Left forelimb (tissue), 1 donor: ENCODE results near the gene OR6C76.
"Not testable (repeated sequence)": the region's sequence is repeated elsewhere in the genome, so short reads cannot be mapped to it uniquely, and the experiment has no call there.

Experiments used
- DNase-seq: peaks from one replicate; pipeline ENCODE4 v3.0.0-alpha.2; 2018; ENCODE audit warnings: low spot score

OR6C76 gene

GRCh38 chr12:55425954-55426353 lies at the start of gene OR6C76:
TSS of gene OR6C76 (plus strand) at chr12:55426254. CDS start at chr12:55426254, 0 bp downstream.
- DNase-seq, result no peak

DNA sequence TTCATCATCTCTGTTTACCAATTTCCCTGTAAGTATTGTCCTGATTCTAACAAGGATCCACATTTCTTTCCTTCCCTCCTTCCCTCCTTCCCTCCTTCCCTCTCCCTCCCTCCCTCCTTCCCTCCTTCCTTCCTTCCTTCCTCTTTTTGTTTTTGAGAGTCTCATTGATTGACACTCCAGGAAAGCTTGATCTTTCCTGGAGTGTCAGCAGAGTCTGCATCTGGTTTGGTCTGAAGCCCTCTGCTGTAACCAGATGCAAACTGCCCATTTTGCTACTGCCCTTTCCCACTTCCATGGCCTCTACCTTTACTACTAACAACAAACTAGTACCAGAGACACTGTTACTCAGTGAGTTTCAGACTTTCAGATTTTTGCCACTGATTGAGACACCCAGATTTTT lies 40.2 kb upstream of the OR6C76 start:
- DNase-seq, result no peak

DNA sequence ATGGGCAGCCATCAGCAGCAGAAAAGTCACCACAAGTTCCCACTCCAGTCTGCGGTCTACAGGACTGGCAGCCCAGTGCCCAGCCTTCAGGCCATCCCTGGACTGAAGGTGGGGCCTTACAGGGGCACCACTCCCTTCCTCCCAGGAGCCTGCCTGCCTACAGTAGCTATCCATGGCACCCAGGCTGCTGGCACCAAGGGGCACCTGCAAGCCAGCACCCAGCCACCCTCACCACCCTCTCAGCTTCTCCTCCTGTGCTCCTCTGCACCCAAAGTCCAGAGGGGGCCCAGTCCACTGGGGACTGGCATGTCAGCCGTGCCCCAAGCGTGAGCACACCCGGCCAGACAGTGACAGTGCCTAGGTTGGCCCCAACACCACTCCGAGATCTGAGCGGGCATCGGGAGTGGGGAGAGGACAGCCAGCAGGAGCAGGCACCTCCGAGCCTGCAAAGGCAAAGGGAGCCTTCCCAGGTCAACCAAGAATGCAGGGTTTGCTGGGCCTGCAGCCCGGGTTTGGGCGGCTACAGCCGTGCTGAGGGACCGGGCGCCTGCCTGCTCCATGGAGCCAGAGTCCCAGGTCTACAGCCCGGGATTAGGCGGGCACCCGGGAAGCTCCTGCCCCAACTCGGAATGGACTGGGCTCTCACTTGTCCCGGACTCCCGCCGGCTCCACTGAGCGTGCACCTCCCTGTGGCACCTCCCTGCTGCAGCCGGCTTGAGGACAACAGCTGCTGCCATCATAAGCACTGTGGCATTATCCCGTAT lies 33.8 kb upstream of the OR6C76 start:
- no peak for DNase-seq

- no peak for DNase-seq
Observed at GRCh38 chr12:55396326-55396725, 29.7 kb upstream of the OR6C76 start.

DNA sequence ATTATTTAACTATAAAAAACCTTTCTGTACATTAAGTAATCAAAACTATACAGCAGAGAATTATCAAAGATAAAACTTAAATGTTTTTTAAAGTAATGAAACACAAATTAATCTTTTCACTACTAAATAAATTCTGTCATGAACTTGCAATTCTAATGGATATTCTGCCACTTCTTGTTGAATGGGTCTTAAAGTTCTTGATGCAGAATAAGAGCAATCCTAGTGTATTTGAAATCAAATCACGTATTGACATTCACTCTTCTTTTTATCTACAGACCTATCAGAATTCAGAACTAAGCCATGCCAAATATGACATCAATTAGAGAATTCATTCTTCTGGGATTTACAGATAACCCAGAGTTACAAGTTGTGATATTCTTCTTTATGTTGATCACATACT lies 25.8 kb upstream of the OR6C76 start, which contains the start of gene OR6C65:
Gene OR6C65 (plus strand): TSS at position 301 of the 400 bp plus-strand sequence. CDS start 0 bp downstream, at position 301.
- DNase-seq, result no peak

DNA sequence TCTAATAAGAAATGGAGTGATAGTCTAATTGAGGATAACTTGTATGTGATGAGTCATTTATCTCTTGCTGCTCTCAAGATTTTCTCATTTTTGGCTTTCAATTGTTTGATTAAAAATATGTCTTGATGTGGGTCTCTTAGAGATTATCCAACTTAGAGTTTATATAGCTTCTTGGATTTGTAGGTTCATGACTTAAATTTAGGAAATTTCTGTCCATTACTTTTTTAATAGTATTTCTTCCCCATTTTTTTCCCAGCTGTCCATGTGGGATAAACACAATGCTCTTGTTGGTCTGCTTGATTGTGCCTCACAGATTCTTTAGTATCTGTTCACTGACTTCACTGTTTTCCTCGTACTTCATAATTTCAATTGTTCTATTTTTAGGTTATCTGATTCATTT lies 18.2 kb upstream of the OR6C76 start:
- DNase-seq, result no peak

- not testable (repeated sequence) for DNase-seq
Observed at GRCh38 chr12:55409133-55409532, 16.9 kb upstream of the OR6C76 start.

DNA sequence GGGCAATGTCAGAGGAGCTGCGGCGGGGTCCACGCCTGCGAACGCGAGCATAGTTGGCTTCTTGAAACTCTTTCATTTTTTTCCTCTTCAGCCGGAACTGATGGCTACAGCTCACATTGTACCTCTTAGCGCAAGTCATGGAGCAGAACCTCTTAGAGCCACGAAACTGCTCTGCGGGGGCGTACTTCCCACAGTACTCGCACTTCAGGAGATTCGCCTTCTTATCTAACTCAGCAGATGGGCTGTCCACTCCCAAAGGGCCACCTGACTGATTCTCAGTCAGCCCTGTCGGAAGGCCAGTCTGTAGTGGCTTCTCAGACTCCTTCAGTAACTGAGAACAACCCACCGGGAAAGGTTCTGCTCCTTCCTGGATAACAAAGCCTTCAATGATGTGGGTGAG lies 13.9 kb upstream of the OR6C76 start:
- not testable (repeated sequence) for DNase-seq

DNA sequence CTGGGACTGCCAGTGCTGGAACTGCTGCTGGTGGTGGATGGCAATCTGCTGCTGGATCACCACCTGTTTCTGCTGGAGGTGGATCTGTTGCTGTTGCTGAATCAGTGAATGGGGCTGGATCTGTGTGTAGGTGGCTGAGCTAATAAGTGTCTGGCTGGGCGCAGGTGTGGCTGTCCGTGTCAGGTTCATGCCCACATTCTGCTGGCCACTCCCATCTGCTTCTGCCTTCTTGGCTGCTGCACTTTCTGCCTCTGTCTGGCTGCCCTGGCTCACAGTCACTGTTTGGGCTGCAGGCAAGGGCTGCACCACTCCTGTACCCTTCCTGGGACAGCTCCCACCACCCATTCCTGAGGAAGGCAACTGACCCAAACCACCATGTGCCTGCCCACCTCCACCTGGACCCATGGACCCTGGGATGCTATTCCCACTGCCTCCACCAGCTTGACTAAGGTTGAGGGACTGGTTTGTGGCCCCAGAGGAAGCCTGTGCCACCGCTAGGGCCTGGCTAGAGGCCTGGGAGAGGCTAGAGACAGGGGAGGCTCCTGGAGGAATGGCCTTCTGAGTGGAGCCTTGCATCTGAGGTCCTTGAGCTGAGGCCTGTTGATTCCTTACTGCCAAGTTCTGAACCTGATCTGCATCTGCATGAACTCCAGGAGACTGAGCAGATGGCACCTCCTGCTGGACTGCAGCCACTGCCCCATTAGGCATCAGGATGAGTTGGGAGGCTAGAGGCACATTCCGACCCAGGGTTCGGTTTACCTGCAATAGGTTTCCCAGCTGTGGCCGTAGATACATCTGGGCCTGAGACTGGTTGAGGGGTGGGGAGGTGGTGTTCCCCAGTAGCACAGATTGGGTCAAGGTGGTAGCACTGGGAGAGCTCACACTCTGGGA lies 12.3 kb upstream of the OR6C76 start:
- not testable (repeated sequence) for DNase-seq

DNA sequence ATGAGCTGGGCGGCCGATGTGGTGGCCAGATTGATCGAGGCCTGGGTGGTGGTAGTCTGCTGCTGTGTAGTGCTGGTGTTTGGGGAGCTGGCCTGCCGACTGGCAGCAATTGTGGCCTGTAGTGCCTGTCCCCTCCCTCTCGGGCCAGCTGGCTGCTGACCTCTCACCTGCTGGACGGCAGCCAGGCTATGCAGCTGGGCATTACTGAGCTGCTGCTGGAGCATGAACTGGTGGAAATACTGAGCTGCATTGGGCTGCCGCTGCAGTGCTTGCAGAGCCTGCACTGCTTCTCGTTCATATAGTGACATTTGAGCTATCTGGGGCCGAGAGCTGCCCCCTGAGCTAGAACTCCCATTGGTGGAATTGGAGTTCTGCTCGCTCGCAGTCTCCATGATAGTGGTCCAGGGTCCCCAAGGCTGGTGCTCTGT lies 11.6 kb upstream of the OR6C76 start:
- DNase-seq, result not testable (repeated sequence)

- DNase-seq, result not testable (repeated sequence)
Observed at GRCh38 chr12:55414889-55415288, 11.2 kb upstream of the OR6C76 start.

- DNase-seq, result no peak
Observed at GRCh38 chr12:55416961-55417360, 9.1 kb upstream of the OR6C76 start.

- no peak for DNase-seq
Observed at GRCh38 chr12:55420307-55420962, 5.6 kb upstream of the OR6C76 start.

- DNase-seq, result no peak
Observed at GRCh38 chr12:55428331-55429243, 2.5 kb downstream of the OR6C76 start.

DNA sequence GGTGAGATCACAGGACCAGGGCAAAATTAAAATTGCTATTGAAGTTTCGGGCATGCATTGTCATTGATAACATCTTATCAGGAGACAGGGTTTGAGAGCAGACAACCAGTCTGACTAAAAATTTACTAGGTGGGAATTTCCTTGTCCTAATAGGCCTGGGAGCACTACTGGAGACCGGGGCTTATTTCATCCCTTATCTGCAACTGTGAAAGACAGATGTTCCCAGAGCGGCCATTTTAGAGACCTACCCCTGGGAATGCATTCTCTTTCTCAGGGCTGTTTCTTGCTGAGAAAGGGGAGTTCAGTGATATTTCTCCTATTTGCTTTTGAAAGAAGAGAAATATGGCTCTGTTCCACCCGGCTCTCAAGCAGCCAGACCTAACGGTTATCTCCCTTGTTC lies 15.2 kb downstream of the OR6C76 start:
- DNase-seq, result not testable (repeated sequence)

- DNase-seq, result no peak
Observed at GRCh38 chr12:55443776-55444175, 17.7 kb downstream of the OR6C76 start, which contains the start of gene OR6C2. TSS of gene OR6C2 (plus strand) at chr12:55444076. CDS start at chr12:55452214, 8,138 bp downstream.

DNA sequence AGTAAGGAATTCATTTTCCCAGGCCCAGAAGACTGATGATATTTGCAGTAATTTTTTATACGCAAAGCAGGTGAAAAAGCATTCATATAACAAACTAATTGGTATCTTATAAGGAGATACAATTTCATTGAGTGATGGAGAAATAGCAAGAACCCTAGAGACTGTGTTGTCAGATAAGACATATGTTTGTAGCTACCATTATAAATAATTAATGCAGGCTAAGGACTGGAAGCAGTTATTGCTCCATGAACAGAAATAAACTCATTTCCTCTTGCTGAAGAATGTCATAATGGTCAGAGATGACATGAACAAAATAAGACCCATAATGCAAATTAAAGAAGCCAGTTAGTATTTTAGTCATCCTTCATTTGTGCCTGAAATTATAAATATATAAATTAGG lies 19.3 kb downstream of the OR6C76 start:
- no peak for DNase-seq

DNA sequence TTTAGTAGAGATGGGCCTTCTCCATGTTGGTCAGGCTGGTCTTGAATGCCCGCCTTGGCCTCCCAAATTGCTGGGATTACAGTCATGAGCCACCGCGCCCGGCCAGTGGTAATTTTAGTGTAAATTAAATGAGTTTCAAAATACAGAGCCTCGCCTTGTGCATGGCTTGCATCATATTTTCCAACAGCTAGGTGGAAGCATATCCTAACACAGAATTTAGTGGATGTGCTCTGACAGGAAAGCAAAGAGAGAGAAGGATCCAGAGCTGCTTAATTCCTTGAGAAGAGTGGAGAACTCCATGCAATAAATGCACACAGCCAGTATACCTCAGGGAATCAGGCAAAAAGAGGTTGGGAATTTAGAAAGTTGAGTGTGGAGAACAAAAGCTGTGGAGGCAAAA lies 20.3 kb downstream of the OR6C76 start:
- DNase-seq, result no peak

DNA sequence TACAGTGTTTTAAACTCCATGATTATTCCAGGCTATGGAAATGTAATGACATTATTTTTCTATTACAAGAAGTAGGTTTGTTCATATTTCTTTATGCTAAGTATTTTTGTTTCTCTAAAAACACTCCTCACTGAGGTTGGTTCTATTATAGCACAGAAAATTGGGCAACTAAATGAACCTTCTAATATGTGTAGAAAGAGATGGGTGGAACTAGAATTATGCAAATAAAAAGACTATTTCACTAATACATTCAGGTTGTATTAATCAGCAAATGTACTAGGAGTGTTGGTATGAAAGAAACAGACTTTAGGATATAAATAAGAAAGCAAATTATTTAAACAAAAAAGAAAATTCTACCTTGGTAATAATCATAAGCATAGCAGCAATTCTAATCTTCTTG lies 22.8 kb downstream of the OR6C76 start:
- DNase-seq, result no peak

GRCh38 chr12:55464926-55465325 lies 38.9 kb downstream of the OR6C76 start:
- DNase-seq, result not testable (repeated sequence)

DNA sequence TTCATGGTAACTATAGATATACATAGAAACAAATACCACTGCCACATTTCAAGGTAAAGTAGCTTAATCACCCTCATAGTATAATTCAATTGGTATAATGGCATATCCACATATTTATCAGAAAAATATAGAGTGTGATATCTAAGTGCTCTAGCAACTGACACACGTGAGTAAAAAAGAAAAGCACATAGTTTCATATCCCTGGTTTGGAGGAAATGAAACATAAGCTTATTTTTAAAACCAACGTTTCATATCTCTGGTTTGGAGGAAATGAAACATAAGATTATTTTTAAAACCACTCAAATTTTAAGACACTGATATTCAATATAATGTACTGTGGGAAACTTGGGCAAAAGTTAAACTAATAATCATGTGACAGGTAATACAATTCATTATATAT lies 41.8 kb downstream of the OR6C76 start:
- no peak for DNase-seq
